H9 (cell line): ENCODE results near the gene ESRP2. TPM values are rescaled to one million over a fixed set of nuclear protein-coding genes. Genes with fewer than 3 reads are reported as not detected.

Experiments
- DNase-seq: peaks from one replicate; pipeline ENCODE4 v3.0.0-alpha.2; 2017
- H2AFZ ChIP-seq: one replicate; pipeline ENCODE4 v1.6.1; 2013; ENCODE audit warnings: mild to moderate bottlenecking, low read length, control low read depth, moderate library complexity
- H2AK5ac ChIP-seq: 2 replicates; pipeline ENCODE4 v1.6.1; 2013; ENCODE audit warnings: low read length, control low read depth, mixed read lengths; ENCODE audit not compliant: insufficient read length
- H2BK120ac ChIP-seq: one replicate; pipeline ENCODE4 v1.6.1; 2013; ENCODE audit warnings: low read depth, mild to moderate bottlenecking, low read length, control low read depth, inconsistent platforms; ENCODE audit not compliant: poor library complexity, severe bottlenecking
- H2BK12ac ChIP-seq: 2 replicates; pipeline ENCODE4 v1.6.1; 2013; ENCODE audit warnings: low read length, control low read depth, mixed read lengths, low read depth; ENCODE audit not compliant: insufficient read length
- H2BK15ac ChIP-seq: 2 replicates; pipeline ENCODE4 v1.6.1; 2013; ENCODE audit warnings: low read depth, low read length, control low read depth
- H2BK20ac ChIP-seq: one replicate; pipeline ENCODE4 v1.6.1; 2013; ENCODE audit warnings: low read depth, mild to moderate bottlenecking, low read length, control low read depth, inconsistent platforms; ENCODE audit not compliant: poor library complexity, severe bottlenecking
- H2BK5ac ChIP-seq: 2 replicates; pipeline ENCODE4 v1.6.1; 2013; ENCODE audit warnings: low read length, control low read depth, mixed read lengths; ENCODE audit not compliant: insufficient read length
- H3K14ac ChIP-seq: 2 replicates; pipeline ENCODE4 v1.6.1; 2013; ENCODE audit warnings: low read length, control low read depth; ENCODE audit not compliant: insufficient read depth
- H3K18ac ChIP-seq: 2 replicates; pipeline ENCODE4 v1.6.1; 2013; ENCODE audit warnings: low read depth, mild to moderate bottlenecking, mixed read lengths, low read length, control low read depth; ENCODE audit not compliant: insufficient read length
- H3K23ac ChIP-seq: 2 replicates; pipeline ENCODE4 v1.6.1; 2013; ENCODE audit warnings: low read length, control low read depth, mixed read lengths, low read depth; ENCODE audit not compliant: insufficient read length
- H3K23me2 ChIP-seq: 2 replicates; pipeline ENCODE4 v1.6.1; 2013; ENCODE audit warnings: low read depth, mild to moderate bottlenecking, mixed read lengths, low read length, control low read depth; ENCODE audit not compliant: insufficient read length, poor library complexity, severe bottlenecking
- H3K27ac ChIP-seq: 2 replicates; pipeline ENCODE4 v1.5.1; 2013; ENCODE audit warnings: low read length, control low read depth, mixed read lengths, low read depth; ENCODE audit not compliant: insufficient read length
- H3K27me3 ChIP-seq: 2 replicates; pipeline ENCODE4 v1.6.1; 2013; ENCODE audit warnings: low read length, control low read depth, inconsistent platforms; ENCODE audit not compliant: insufficient read depth
- H3K4ac ChIP-seq: 2 replicates; pipeline ENCODE4 v1.6.1; 2013; ENCODE audit warnings: low read depth, mild to moderate bottlenecking, control low read depth, inconsistent platforms, low read length, moderate library complexity
- H3K4me1 ChIP-seq: 2 replicates; pipeline ENCODE4 v1.6.1; 2013; ENCODE audit warnings: low read length, control low read depth, inconsistent platforms; ENCODE audit not compliant: insufficient read depth
- H3K4me2 ChIP-seq: 2 replicates; pipeline ENCODE4 v1.6.1; 2013; ENCODE audit warnings: low read length, control low read depth, mixed read lengths; ENCODE audit not compliant: insufficient read length, insufficient read depth
- H3K56ac ChIP-seq: 2 replicates; pipeline ENCODE4 v1.6.1; 2013; ENCODE audit warnings: low read depth, mild to moderate bottlenecking, mixed read lengths, low read length, control low read depth; ENCODE audit not compliant: insufficient read length
- H3K79me1 ChIP-seq: 2 replicates; pipeline ENCODE4 v1.6.1; 2013; ENCODE audit warnings: low read depth, mild to moderate bottlenecking, moderate library complexity, low read length, control low read depth, inconsistent platforms; ENCODE audit not compliant: insufficient read depth, poor library complexity, severe bottlenecking
- H3K79me2 ChIP-seq: 2 replicates; pipeline ENCODE4 v1.6.1; 2013; ENCODE audit warnings: low read length, control low read depth, inconsistent platforms; ENCODE audit not compliant: insufficient read depth
- H3K9ac ChIP-seq: 2 replicates; pipeline ENCODE4 v1.6.1; 2013; ENCODE audit warnings: low read length, control low read depth, mixed read lengths; ENCODE audit not compliant: insufficient read length; ENCODE audit errors: extremely low read depth
- H3K9me3 ChIP-seq: one replicate; pipeline ENCODE4 v1.6.1; 2013; ENCODE audit warnings: low read depth, low read length, inconsistent platforms; ENCODE audit not compliant: control insufficient read depth
- H3T11ph ChIP-seq: one replicate; pipeline ENCODE4 v1.6.1; 2013; ENCODE audit warnings: mild to moderate bottlenecking, low read length, control low read depth, inconsistent platforms
- H4K20me1 ChIP-seq: one replicate; pipeline ENCODE4 v1.6.1; 2013; ENCODE audit not compliant: control insufficient read depth, insufficient read length, insufficient read depth
- H4K5ac ChIP-seq: 2 replicates; pipeline ENCODE4 v1.6.1; 2013; ENCODE audit warnings: low read depth, mild to moderate bottlenecking, mixed read lengths, low read length, control low read depth; ENCODE audit not compliant: insufficient read length
- H4K8ac ChIP-seq: replicated peaks from 2 replicates; pipeline ENCODE4 v1.6.1; 2013; ENCODE audit warnings: low read length, control low read depth, mixed read lengths, low read depth; ENCODE audit not compliant: insufficient read length
- H4K91ac ChIP-seq: 2 replicates; pipeline ENCODE4 v1.6.1; 2013; ENCODE audit warnings: low read depth, mild to moderate bottlenecking, moderate library complexity, mixed read lengths, low read length, control low read depth; ENCODE audit not compliant: insufficient read length
- H3K27ac Mint-ChIP-seq, 3 experiments: 2 replicates in 2 of 3; 3 replicates in 1 of 3; pipeline ENCODE4 v1.8.0; 2020 to 2021; ENCODE audit warnings: mixed read lengths in 3 of 3, mild to moderate bottlenecking in 1 of 3, moderate library complexity in 1 of 3
- H3K27me3 Mint-ChIP-seq: 2 replicates; pipeline ENCODE4 v1.8.0; 2021; ENCODE audit warnings: low read depth, mild to moderate bottlenecking, moderate library complexity, mixed read lengths
- H3K36me3 Mint-ChIP-seq, 3 experiments: 2 replicates in 2 of 3; 3 replicates in 1 of 3; pipeline ENCODE4 v1.8.0; 2020 to 2021; ENCODE audit warnings: low read depth in 3 of 3, mixed read lengths in 3 of 3; ENCODE audit not compliant: insufficient read depth in 1 of 3
- H3K4me1 Mint-ChIP-seq, 2 experiments: 2 replicates each; pipeline ENCODE4 v1.8.0; 2020; ENCODE audit warnings: mixed read lengths in 2 of 2
- H3K4me3 Mint-ChIP-seq, 2 experiments: 2 replicates in 1 of 2; 3 replicates in 1 of 2; pipeline ENCODE4 v1.8.0; 2020 to 2021; ENCODE audit warnings: mild to moderate bottlenecking in 2 of 2, mixed read lengths in 2 of 2, moderate library complexity in 1 of 2
- H3K9me3 Mint-ChIP-seq, 2 experiments: 2 replicates in 1 of 2; 3 replicates in 1 of 2; pipeline ENCODE4 v1.8.0; 2020; ENCODE audit warnings: mild to moderate bottlenecking in 2 of 2, mixed read lengths in 2 of 2, moderate library complexity in 1 of 2
- CTCF ChIP-seq: fragments of 200-600 bp; sonication (generic); conservative IDR thresholded peaks from 3 replicates; pipeline ENCODE4 v1.8.0; 2021; ENCODE audit warnings: antibody characterized with exemption, mild to moderate bottlenecking
- WGBS: extraction: QIAGEN DNeasy Blood & Tissue Kit; methylation state at CpG from one replicate; pipeline ENCODE4 v1.1.7; 2013; ENCODE audit warnings: missing lambda C conversion rate, low lambda C conversion rate, mixed read lengths; ENCODE audit not compliant: insufficient read length; ENCODE audit errors: extremely low coverage; 5-methylcytosine and 5-hydroxymethylcytosine counted together
- total RNA-seq: library from RNA; stranded (reverse); gene quantifications from 2 replicates; pipeline ENCODE4 v1.2.1, GENCODE V29; 2021

ESRP2 gene
- total RNA-seq, 1 experiment from 2014 or later, result 59.5 TPM

GRCh38 chr16:68282064-68282452, 46.1 kb upstream of the ESRP2 start:
- no CpG with 5 or more reads among the region's 4 CpGs for WGBS
- Histone ChIP-seq H2AK5ac (no peak overlapping the region), H3K9ac (no peak overlapping the region), H3K56ac (no peak overlapping the region), H4K8ac (no peak overlapping the region), H3K4ac (no peak overlapping the region), H3K23ac (no peak overlapping the region), H3K14ac (no peak overlapping the region), H4K5ac (no peak overlapping the region), H2AFZ (no peak overlapping the region), H4K91ac (no peak overlapping the region), H3T11ph (no peak overlapping the region), H3K18ac (no peak overlapping the region), H3K27ac (no peak overlapping the region), H3K4me1 (no peaks in the 10 kb centered on the region), H3K23me2 (no peaks in the 10 kb centered on the region), H3K9me3 (no peaks in the 10 kb centered on the region), H3K79me2 (no peaks in the 10 kb centered on the region), H2BK15ac (no peak overlapping the region), H2BK5ac (no peak overlapping the region), H2BK12ac (no peak overlapping the region), H4K20me1 (no peaks in the 10 kb centered on the region), H2BK20ac (no peak overlapping the region), H3K4me2 (no peak overlapping the region), H3K27me3 (no peaks in the 10 kb centered on the region), H2BK120ac (no peak overlapping the region), H3K79me1 (no peaks in the 10 kb centered on the region)
- no peak for TF ChIP-seq CTCF
- Mint-ChIP-seq H3K9me3 (no peaks in the 10 kb centered on the region), H3K36me3 (peaks cover 3 to 24% (median 7%) of the 10 kb centered on the region in 3 experiments; a peak in 5 of 7 replicates), H3K27me3 (no peaks in the 10 kb centered on the region), H3K4me3 (no peak overlapping the region), H3K27ac (no peak overlapping the region; a peak in 1 of 7 replicates), H3K4me1 (peaks cover 0 to 2% of the 10 kb centered on the region in 2 experiments; a peak in 1 of 4 replicates)
- DNase-seq, result no peak
